ENCODE data around the gene ZNF23. TPM values are rescaled to one million over a fixed set of nuclear protein-coding genes. Genes with fewer than 3 reads are reported as not detected.

ZNF23 gene
- total RNA-seq, 2 donors from 2014 or later, result 4.4 to 5.3 TPM

DNA sequence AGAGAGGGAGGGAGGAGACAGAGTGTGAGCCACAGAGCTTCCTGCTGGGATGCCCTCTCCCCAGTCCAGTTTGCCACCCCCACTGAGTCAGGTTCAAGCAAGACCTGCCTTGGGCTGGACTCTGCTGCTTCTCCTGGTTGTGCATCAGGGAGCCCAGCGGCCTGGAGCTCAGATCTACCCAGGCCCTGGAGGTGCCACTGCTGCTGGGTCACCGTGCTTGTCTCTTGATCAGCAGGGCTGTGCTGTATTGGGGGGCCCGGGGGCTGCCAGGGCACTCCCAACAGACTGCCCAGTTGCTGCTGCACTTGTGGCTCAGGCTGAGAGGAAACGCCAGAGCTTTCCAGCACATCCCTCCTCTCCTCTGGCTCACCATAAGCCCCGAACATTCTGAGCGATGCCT is 29.1 kb downstream of the ZNF23 start:
- TF ChIP-seq, protein P1, sequence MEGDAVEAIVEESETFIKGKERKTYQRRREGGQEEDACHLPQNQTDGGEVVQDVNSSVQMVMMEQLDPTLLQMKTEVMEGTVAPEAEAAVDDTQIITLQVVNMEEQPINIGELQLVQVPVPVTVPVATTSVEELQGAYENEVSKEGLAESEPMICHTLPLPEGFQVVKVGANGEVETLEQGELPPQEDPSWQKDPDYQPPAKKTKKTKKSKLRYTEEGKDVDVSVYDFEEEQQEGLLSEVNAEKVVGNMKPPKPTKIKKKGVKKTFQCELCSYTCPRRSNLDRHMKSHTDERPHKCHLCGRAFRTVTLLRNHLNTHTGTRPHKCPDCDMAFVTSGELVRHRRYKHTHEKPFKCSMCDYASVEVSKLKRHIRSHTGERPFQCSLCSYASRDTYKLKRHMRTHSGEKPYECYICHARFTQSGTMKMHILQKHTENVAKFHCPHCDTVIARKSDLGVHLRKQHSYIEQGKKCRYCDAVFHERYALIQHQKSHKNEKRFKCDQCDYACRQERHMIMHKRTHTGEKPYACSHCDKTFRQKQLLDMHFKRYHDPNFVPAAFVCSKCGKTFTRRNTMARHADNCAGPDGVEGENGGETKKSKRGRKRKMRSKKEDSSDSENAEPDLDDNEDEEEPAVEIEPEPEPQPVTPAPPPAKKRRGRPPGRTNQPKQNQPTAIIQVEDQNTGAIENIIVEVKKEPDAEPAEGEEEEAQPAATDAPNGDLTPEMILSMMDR (IDR thresholded peaks at IDR 0.05), result no peak
- no peak for TF ChIP-seq POLR2A (IDR thresholded peaks at IDR 0.05)
- H3K4me1 ChIP-seq, result no peaks in the 10 kb centered on the region
- H3K4me3 ChIP-seq, result no peak overlapping the region
- no peak overlapping the region for H3K27ac ChIP-seq
- intact Hi-C loops (cut with DNase I), result no loop called here
- 49 to 62% methylated on average over 6 of the region's 6 CpGs for WGBS, 2 donors
- H3K36me3 ChIP-seq (replicated peaks in 1 of 2; ENCODE audit: insufficient read depth in 1 of 2, low read depth in 2 of 2), result no peaks in the 10 kb centered on the region
- DNase-seq, result no peak
- ATAC-seq, result no peak
- no peaks in the 10 kb centered on the region for H3K27me3 ChIP-seq
- no peaks in the 10 kb centered on the region for H3K9me3 ChIP-seq

DNA sequence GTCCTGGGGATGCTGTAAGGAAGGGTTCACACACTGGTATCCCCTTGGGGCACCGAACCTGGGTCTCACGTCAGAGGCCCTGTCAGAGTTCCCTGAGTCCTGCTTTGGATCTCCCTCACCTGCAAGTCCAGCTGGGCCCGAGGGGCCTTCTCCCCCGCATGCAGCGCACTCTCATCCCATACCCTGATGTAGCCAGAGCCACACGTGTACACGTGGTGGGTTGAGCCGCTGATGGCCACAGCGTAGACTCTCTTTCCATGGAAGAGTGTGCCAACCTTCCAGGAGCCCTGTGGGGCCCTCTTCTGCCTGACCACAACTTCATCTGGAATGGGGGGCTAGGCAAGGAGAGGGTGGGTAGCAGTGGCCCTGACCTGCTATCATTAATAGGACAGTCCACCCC is 30.1 kb downstream of the ZNF23 start:
- 84 to 88% methylated on average over 6 to 9 of the region's 9 CpGs for WGBS, 2 donors
- no peak for ATAC-seq
- no peak overlapping the region for H3K4me3 ChIP-seq

DNA sequence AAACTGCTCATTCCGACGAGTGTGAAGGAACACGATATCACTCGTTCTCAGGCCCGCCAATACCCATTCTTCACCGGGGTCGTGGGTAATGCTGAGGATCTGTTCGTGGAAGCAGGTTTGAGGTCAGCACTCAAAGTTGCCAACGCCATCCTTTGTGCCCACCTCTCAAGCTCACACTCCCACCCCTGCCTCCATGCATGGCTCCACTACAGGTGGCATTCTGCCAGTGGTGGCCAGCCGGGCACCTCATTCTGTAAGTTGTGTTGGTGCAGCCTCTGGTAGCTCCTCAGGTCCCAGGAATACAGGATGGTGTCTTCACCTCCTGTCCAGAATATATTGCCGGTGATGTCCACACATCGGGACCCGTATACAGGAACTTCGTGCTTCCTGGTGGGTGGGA is 30.9 kb downstream of the ZNF23 start:
- no peak overlapping the region for H3K27ac ChIP-seq
- no peak for ATAC-seq
- no peaks in the 10 kb centered on the region for H3K36me3 ChIP-seq (replicated peaks in 1 of 2; ENCODE audit: insufficient read depth in 1 of 2, low read depth in 2 of 2)
- WGBS, 2 donors, result 78 to 81% methylated on average over 12 to 14 of the region's 14 CpGs
- intact Hi-C loops (cut with DNase I), result no loop called here
- no peaks in the 10 kb centered on the region for H3K9me3 ChIP-seq
- TF ChIP-seq POLR2A (IDR thresholded peaks at IDR 0.05), result no peak
- TF ChIP-seq, protein P1 (IDR thresholded peaks at IDR 0.05), result no peak
- no peak for DNase-seq
- no peaks in the 10 kb centered on the region for H3K4me1 ChIP-seq
- H3K27me3 ChIP-seq, result no peaks in the 10 kb centered on the region
- no peak overlapping the region for H3K4me3 ChIP-seq

More for the DNA sequence above, 30.1 kb downstream of the ZNF23 start:
- no peak overlapping the region for H3K27ac ChIP-seq
- no peaks in the 10 kb centered on the region for H3K9me3 ChIP-seq
- H3K36me3 ChIP-seq (replicated peaks in 1 of 2; ENCODE audit: insufficient read depth in 1 of 2, low read depth in 2 of 2), result no peaks in the 10 kb centered on the region
- no peak for TF ChIP-seq POLR2A (IDR thresholded peaks at IDR 0.05)
- TF ChIP-seq, protein P1 (IDR thresholded peaks at IDR 0.05), result no peak
- no peaks in the 10 kb centered on the region for H3K4me1 ChIP-seq
- no peak for DNase-seq
- no peaks in the 10 kb centered on the region for H3K27me3 ChIP-seq
- intact Hi-C loops (cut with DNase I), result no loop called here

DNA sequence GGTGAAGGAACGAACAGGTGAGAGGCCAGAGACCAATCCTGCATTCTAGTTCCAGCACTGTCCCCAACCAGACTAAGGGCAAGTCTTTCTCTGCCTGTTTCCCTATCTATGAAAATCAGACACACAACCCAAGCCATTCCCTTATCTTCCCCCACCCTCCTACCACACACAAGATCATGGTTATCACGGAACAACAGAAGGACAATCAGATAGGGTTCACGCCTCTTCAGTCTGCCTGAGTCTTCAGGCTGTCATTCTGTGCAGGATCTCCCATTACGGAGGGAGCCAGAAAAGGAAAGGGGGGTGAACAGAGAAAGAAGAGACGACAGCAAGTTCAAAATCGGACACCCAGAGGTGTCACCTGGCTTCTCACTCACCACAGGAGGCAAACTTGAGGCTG is 31.3 kb downstream of the ZNF23 start:
- TF ChIP-seq, protein P1 (IDR thresholded peaks at IDR 0.05), result no peak
- TF ChIP-seq POLR2A (IDR thresholded peaks at IDR 0.05), result no peak
- Histone ChIP-seq H3K36me3 (replicated peaks in 1 of 2; ENCODE audit: insufficient read depth in 1 of 2, low read depth in 2 of 2) (no peaks in the 10 kb centered on the region), H3K27me3 (no peaks in the 10 kb centered on the region), H3K9me3 (no peaks in the 10 kb centered on the region), H3K4me1 (no peaks in the 10 kb centered on the region), H3K27ac (no peak overlapping the region), H3K4me3 (no peak overlapping the region)
- WGBS, 2 donors, result 54 to 65% methylated on average over 6 of the region's 6 CpGs
- ATAC-seq (no peak), DNase-seq (no peak)
- intact Hi-C loops (cut with DNase I), result no loop called here

DNA sequence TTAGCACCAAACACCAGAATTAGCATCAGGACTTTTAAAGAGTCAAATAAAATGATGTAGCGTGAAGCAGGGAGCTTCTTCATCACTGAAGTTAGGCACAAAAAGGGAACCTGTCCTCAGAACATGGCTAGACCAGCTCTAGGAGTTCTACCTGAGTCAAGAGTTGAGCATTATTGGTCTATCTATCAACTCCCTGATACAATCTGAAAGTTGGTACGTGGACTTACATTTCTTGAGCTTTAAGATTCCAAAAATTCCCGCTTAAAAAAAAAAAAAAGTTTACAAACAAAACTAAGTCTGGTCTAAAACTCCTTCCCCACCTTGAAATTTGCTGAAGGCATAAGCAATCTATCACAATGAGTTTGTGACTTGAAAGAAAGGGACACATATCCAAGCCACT is 32.5 kb downstream of the ZNF23 start:
- Histone ChIP-seq H3K27me3 (no peaks in the 10 kb centered on the region), H3K4me3 (no peak overlapping the region), H3K36me3 (replicated peaks in 1 of 2; ENCODE audit: insufficient read depth in 1 of 2, low read depth in 2 of 2) (no peaks in the 10 kb centered on the region), H3K9me3 (no peaks in the 10 kb centered on the region), H3K4me1 (no peaks in the 10 kb centered on the region), H3K27ac (no peak overlapping the region)
- intact Hi-C loops (cut with DNase I), result no loop called here
- no peak for TF ChIP-seq POLR2A (IDR thresholded peaks at IDR 0.05)
- TF ChIP-seq, protein P1 (IDR thresholded peaks at IDR 0.05), result no peak
- DNase-seq (no peak), ATAC-seq (no peak)
- WGBS, 2 donors, result 63 to 73% methylated on average over 3 of the region's 3 CpGs

Data from body of pancreas (tissue), 4 donors.